PFSK-1 (cell line): ENCODE data around the gene SHANK2.

Experiments used
- FOXP2 ChIP-seq: optimal IDR thresholded peaks from 2 replicates; pipeline ENCODE3; 2011; ENCODE audit warnings: borderline replicate concordance, control low read depth, inconsistent platforms; ENCODE audit not compliant: insufficient read depth; ENCODE audit errors: extremely low read length, extremely low read depth
- POLR2AphosphoS5 ChIP-seq: IDR thresholded peaks from 2 replicates; pipeline ENCODE4 v1.6.1; 2012; ENCODE audit warnings: low read depth, mild to moderate bottlenecking, control low read depth, low read length, moderate library complexity
- SIN3A ChIP-seq: IDR thresholded peaks from 2 replicates; pipeline ENCODE4 v1.6.1; 2012; ENCODE audit warnings: mild to moderate bottlenecking, low read length, moderate library complexity, borderline replicate concordance; ENCODE audit not compliant: insufficient read depth
- TAF1 ChIP-seq: IDR thresholded peaks from 2 replicates; pipeline ENCODE4 v1.6.1; 2012; ENCODE audit warnings: low read length, control low read depth, borderline replicate concordance; ENCODE audit not compliant: insufficient read depth
- TF ChIP-seq, protein P1 (sequence below), 2 experiments: IDR thresholded peaks; 2 replicates each; pipeline versions ENCODE4 v1.6.1 to v1.8.0; 2011 to 2012; ENCODE audit warnings: low read depth in 2 of 2, low read length in 2 of 2, control low read depth in 1 of 2, inconsistent platforms in 1 of 2, mild to moderate bottlenecking in 1 of 2, moderate library complexity in 1 of 2; ENCODE audit not compliant: insufficient read depth in 1 of 2

SHANK2 gene

GRCh38 chr11:71242391-71242790 lies 10.0 kb downstream of the SHANK2 start:
- TF ChIP-seq POLR2AphosphoS5 (no peak), SIN3A (no peak), TAF1 (no peak), FOXP2 (no peak)
- TF ChIP-seq, protein P1, sequence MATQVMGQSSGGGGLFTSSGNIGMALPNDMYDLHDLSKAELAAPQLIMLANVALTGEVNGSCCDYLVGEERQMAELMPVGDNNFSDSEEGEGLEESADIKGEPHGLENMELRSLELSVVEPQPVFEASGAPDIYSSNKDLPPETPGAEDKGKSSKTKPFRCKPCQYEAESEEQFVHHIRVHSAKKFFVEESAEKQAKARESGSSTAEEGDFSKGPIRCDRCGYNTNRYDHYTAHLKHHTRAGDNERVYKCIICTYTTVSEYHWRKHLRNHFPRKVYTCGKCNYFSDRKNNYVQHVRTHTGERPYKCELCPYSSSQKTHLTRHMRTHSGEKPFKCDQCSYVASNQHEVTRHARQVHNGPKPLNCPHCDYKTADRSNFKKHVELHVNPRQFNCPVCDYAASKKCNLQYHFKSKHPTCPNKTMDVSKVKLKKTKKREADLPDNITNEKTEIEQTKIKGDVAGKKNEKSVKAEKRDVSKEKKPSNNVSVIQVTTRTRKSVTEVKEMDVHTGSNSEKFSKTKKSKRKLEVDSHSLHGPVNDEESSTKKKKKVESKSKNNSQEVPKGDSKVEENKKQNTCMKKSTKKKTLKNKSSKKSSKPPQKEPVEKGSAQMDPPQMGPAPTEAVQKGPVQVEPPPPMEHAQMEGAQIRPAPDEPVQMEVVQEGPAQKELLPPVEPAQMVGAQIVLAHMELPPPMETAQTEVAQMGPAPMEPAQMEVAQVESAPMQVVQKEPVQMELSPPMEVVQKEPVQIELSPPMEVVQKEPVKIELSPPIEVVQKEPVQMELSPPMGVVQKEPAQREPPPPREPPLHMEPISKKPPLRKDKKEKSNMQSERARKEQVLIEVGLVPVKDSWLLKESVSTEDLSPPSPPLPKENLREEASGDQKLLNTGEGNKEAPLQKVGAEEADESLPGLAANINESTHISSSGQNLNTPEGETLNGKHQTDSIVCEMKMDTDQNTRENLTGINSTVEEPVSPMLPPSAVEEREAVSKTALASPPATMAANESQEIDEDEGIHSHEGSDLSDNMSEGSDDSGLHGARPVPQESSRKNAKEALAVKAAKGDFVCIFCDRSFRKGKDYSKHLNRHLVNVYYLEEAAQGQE (IDR thresholded peaks at IDR 0.05; ENCODE audit: insufficient read depth in 1 of 2, low read depth in 2 of 2, low read length in 2 of 2), result no peak

DNA sequence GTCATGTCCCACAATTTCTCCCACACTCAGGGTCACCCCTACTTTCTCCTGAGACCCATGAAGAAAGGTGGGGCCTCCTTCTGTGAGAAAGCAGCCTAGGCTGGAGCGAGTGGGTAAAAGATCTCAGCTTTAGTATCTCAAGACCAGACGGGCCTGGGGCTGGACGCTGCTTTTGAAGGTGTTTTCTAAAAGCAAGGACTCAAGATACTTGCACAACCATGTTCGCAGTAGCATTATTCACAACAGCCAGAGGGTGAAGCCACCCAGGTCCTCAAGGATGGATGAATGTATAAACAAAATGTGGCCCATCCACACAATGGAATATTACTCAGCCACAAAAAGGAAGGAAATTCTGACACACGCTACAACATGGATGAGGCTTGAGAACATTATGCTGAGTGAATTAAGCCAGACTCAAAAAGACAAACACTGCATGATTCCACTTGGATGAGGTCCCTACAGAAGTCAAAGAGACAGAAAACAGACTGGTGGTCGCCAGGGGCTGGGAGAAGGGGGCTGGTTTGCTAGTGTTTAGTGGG lies 10.6 kb downstream of the SHANK2 start:
- TF ChIP-seq TAF1 (no peak), SIN3A (no peak), POLR2AphosphoS5 (no peak), FOXP2 (no peak)
- TF ChIP-seq, protein P1 (IDR thresholded peaks at IDR 0.05; ENCODE audit: insufficient read depth in 1 of 2, low read depth in 2 of 2, low read length in 2 of 2), result no peak

DNA sequence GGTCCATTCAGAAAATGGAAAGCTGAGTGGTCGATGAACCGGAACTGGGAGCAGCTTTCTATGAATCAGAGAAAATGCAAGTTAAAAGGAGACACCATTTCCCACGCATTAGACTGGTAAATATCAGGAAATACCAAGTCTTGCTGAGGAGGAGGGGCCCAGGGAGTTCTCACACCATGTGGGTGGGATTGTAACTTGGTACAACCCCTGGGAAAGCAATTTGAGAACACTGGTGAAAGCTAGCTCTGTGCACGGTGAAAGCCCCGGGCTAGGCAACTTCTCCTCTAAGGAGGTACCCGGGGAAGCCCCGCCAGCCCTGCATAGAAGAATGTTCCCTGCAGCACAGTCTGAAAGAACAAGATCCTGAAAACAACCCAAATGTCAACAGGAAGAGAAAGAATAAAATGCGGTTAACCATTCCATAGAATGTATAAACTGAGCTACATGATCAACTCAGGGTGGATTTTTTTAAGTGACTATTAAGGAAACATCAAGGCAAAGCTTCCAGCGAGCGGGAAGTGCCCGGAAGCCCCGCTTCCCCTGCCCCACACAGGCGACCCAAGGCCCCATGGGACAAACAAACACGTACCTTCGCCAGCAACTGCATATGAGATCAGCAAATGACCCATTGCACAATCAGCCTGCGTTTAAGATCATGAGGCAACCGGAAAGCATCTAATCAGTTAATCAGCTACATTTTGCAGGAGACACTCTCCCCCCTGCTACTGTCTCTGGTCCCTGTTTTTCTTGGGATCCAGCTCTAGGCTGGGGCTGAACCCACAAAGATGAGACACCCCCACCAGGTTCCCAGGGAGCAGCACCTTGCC lies 11.3 kb downstream of the SHANK2 start:
- TF ChIP-seq SIN3A (no peak), FOXP2 (no peak), POLR2AphosphoS5 (no peak), TAF1 (no peak)
- TF ChIP-seq, protein P1 (IDR thresholded peaks at IDR 0.05; ENCODE audit: insufficient read depth in 1 of 2, low read depth in 2 of 2, low read length in 2 of 2), result no peak

GRCh38 chr11:71240061-71240690 lies 12.2 kb downstream of the SHANK2 start:
- TF ChIP-seq, protein P1 (IDR thresholded peaks at IDR 0.05; ENCODE audit: insufficient read depth in 1 of 2, low read depth in 2 of 2, low read length in 2 of 2), result no peak
- no peak for TF ChIP-seq FOXP2
- TF ChIP-seq TAF1, result no peak
- no peak for TF ChIP-seq SIN3A
- no peak for TF ChIP-seq POLR2AphosphoS5
